HCT116 (cell line): ENCODE data around the gene SMPDL3B. TPM values are rescaled to one million over a fixed set of nuclear protein-coding genes. Genes with fewer than 3 reads are reported as not detected.
A peak's percentile ranks its signal among the peaks of the same experiment; 100 is the strongest.

ENCODE experiments used
- ATAC-seq: fragments of 200-7000 bp; cut with Tn5 transposase; 2 replicates; pipeline ENCODE4 v1.9.1; 2020; ENCODE audit warnings: mild to moderate bottlenecking, moderate library complexity
- BruUV-seq: library from RNA; stranded (reverse); fragments of 400-500 nt; replicated peaks from 2 replicates; lab custom pipeline; 2021; lab: Mats Ljungman, UMichigan
- CTCF ChIA-PET: fragments of 300-600 bp; sonication (Branson Sonifier 250); formaldehyde crosslinking; loops from one replicate; lab custom pipeline; 2021; ENCODE audit warnings: antibody characterized with exemption; lab: Charles Lee
- POLR2A ChIA-PET: fragments of 300-600, 350-600 bp; sonication (Branson Sonifier 250); formaldehyde crosslinking; loops from one replicate; lab custom pipeline; 2021; ENCODE audit warnings: antibody characterized with exemption; lab: Charles Lee
- RAD21 ChIA-PET, 2 experiments: fragments of 300-600 bp; sonication (Branson Sonifier 250); formaldehyde crosslinking; loops; one replicate each; lab custom pipeline; 2023; ENCODE audit warnings: low total read pairs in 2 of 2; ENCODE audit not compliant: uncharacterized antibody in 2 of 2, unreplicated experiment in 2 of 2, low non-redundant PET in 1 of 2; lab: Charles Lee
- DNase-seq: peaks from one replicate; pipeline ENCODE4 v3.0.0-alpha.2; 2010; ENCODE audit warnings: low read depth, low spot score
- H2AFZ ChIP-seq: fragments of 200-600 bp; shearing (Covaris generic), sonication (generic); 2 replicates; pipeline ENCODE4 v1.6.1; 2017; ENCODE audit warnings: low read depth, mixed run types, mixed read lengths, antibody characterized with exemption, low read length; ENCODE audit not compliant: poor library complexity, severe bottlenecking
- H3K27ac ChIP-seq: 2 replicates; pipeline ENCODE4 v1.5.1; 2012; ENCODE audit warnings: low read depth, low read length
- H3K27me3 ChIP-seq: fragments of 200-600 bp; sonication (generic); 2 replicates; pipeline ENCODE4 v1.6.1; 2016; ENCODE audit warnings: mixed run types, low read length, mixed read lengths; ENCODE audit not compliant: insufficient read depth
- H3K36me3 ChIP-seq, 2 experiments: fragments of 200-500 bp in 1 of 2; fragments of 200-600 bp in 1 of 2; sonication (Bioruptor generic) in 1 of 2; sonication (generic) in 1 of 2; 2 replicates each; pipeline versions ENCODE4 v1.5.1 to v1.6.1; 2014 to 2016; ENCODE audit warnings: low read length in 2 of 2, inconsistent platforms in 1 of 2, mixed read lengths in 1 of 2, mixed run types in 1 of 2; ENCODE audit not compliant: insufficient read depth in 2 of 2, control insufficient read depth in 1 of 2
- H3K4me1 ChIP-seq, 2 experiments: fragments of 200-600 bp in 1 of 2; sonication (generic) in 1 of 2; 2 replicates each; pipeline versions ENCODE4 v1.5.1 to v1.6.1; 2012 to 2017; ENCODE audit warnings: low read length in 2 of 2, inconsistent platforms in 1 of 2, mild to moderate bottlenecking in 1 of 2, mixed read lengths in 1 of 2, mixed run types in 1 of 2, moderate library complexity in 1 of 2; ENCODE audit not compliant: insufficient read depth in 2 of 2, control insufficient read depth in 1 of 2
- H3K4me2 ChIP-seq: fragments of 200-600 bp; sonication (generic); 2 replicates; pipeline ENCODE4 v1.6.1; 2017; ENCODE audit warnings: mixed run types, low read length, mixed read lengths
- H3K4me3 ChIP-seq, 2 experiments: fragments of 200-600 bp in 1 of 2; sonication (generic) in 1 of 2; replicated peaks in 1 of 2; 2 replicates each; pipeline ENCODE4 v1.5.1; 2011 to 2016; ENCODE audit warnings: low read length in 2 of 2, control low read depth in 1 of 2, low read depth in 1 of 2, mild to moderate bottlenecking in 1 of 2, mixed read lengths in 1 of 2, mixed run types in 1 of 2
- H3K79me2 ChIP-seq: fragments of 200-600 bp; sonication (generic); 2 replicates; pipeline ENCODE4 v1.6.1; 2017; ENCODE audit warnings: mild to moderate bottlenecking, mixed run types, low read length, moderate library complexity, mixed read lengths; ENCODE audit not compliant: insufficient read depth
- H3K9ac ChIP-seq: fragments of 200-600 bp; sonication (generic); 2 replicates; pipeline ENCODE4 v1.6.1; 2016; ENCODE audit warnings: low read length, mixed read lengths
- H3K9me2 ChIP-seq: fragments of 200-600 bp; sonication (generic), shearing (Covaris generic); 2 replicates; pipeline ENCODE4 v1.6.1; 2017; ENCODE audit warnings: mixed run types, mild to moderate bottlenecking, moderate library complexity; ENCODE audit not compliant: insufficient read depth
- H3K9me3 ChIP-seq, 2 experiments: fragments of 200-500 bp in 1 of 2; fragments of 200-600 bp in 1 of 2; sonication (Bioruptor generic) in 1 of 2; sonication (generic) in 1 of 2; 2 replicates each; pipeline ENCODE4 v1.6.1; 2014 to 2017; ENCODE audit warnings: low read length in 2 of 2, mixed read lengths in 2 of 2, inconsistent platforms in 1 of 2, low read depth in 1 of 2, mild to moderate bottlenecking in 1 of 2, mixed run types in 1 of 2, moderate library complexity in 1 of 2; ENCODE audit not compliant: control insufficient read depth in 1 of 2, insufficient read depth in 1 of 2
- H4K20me1 ChIP-seq: fragments of 200-600 bp; sonication (generic), shearing (Covaris generic); 2 replicates; pipeline ENCODE4 v1.6.1; 2017; ENCODE audit warnings: mixed run types, mild to moderate bottlenecking, moderate library complexity; ENCODE audit not compliant: insufficient read depth
- CBX3 ChIP-seq: IDR thresholded peaks from 2 replicates; pipeline ENCODE4 v1.6.1; 2012; ENCODE audit warnings: low read depth
- EZH2 ChIP-seq: fragments of 200-600 bp; sonication (generic); IDR thresholded peaks from 2 replicates; pipeline ENCODE4 v1.6.1; 2017; ENCODE audit warnings: antibody characterized with exemption, mixed run types
- EZH2phosphoT487 ChIP-seq: fragments of 200-600 bp; IDR thresholded peaks from 2 replicates; pipeline ENCODE4 v1.6.1; 2018; ENCODE audit warnings: antibody characterized with exemption, borderline replicate concordance
- FOSL1 ChIP-seq: IDR thresholded peaks from 2 replicates; pipeline ENCODE4 v1.6.1; 2012; ENCODE audit warnings: low read depth
- JUND ChIP-seq: IDR thresholded peaks from 2 replicates; pipeline ENCODE4 v1.6.1; 2012
- POLR2A ChIP-seq: IDR thresholded peaks from 2 replicates; pipeline ENCODE4 v1.7.0; 2011; ENCODE audit warnings: borderline replicate concordance; ENCODE audit not compliant: insufficient read depth, insufficient read length; ENCODE audit errors: extremely low read depth
- RAD21 ChIP-seq: IDR thresholded peaks from 2 replicates; pipeline ENCODE4 v1.6.1; 2012; ENCODE audit warnings: low read depth, mild to moderate bottlenecking
- SIN3A ChIP-seq: IDR thresholded peaks from 2 replicates; pipeline ENCODE4 v1.6.1; 2012; ENCODE audit warnings: low read depth
- SRF ChIP-seq: IDR thresholded peaks from 2 replicates; pipeline ENCODE4 v1.6.1; 2012; ENCODE audit warnings: low read depth
- YY1 ChIP-seq: IDR thresholded peaks from 2 replicates; pipeline ENCODE4 v1.6.1; 2011; ENCODE audit warnings: low read length, low read depth, moderate library complexity, mild to moderate bottlenecking; ENCODE audit not compliant: insufficient replicate concordance; ENCODE audit errors: extremely low read depth
- ZFX ChIP-seq: fragments of 450-650 bp; IDR thresholded peaks from 2 replicates; pipeline ENCODE4 v1.6.1; 2017
- intact Hi-C: fragments of 100-400 bp; cut with micrococcal nuclease; formaldehyde crosslinking; loops from 2 replicates; pipeline ENCODE4 v1.10.0; 2022
- total RNA-seq: library from RNA; stranded (reverse); gene quantifications from one replicate; pipeline ENCODE4 v1.2.1, GENCODE V29; 2021; ENCODE audit not compliant: unreplicated experiment
- TF ChIP-seq, protein P1 (sequence below): IDR thresholded peaks from 2 replicates; pipeline ENCODE4 v1.6.1; 2012
- TF ChIP-seq, protein P2 (sequence below): IDR thresholded peaks from 2 replicates; pipeline ENCODE4 v1.6.1; 2012
- TF ChIP-seq, protein P3 (sequence below): IDR thresholded peaks from 2 replicates; pipeline ENCODE4 v1.6.1; 2012; ENCODE audit warnings: low read depth
- TF ChIP-seq, protein P4 (sequence below): IDR thresholded peaks from 2 replicates; pipeline ENCODE4 v1.6.1; 2011; ENCODE audit warnings: mild to moderate bottlenecking, low read length, moderate library complexity; ENCODE audit not compliant: insufficient replicate concordance; ENCODE audit errors: extremely low read depth

Gene SMPDL3B
- total RNA-seq, 1 experiment from 2014 or later = 16.4 TPM

DNA sequence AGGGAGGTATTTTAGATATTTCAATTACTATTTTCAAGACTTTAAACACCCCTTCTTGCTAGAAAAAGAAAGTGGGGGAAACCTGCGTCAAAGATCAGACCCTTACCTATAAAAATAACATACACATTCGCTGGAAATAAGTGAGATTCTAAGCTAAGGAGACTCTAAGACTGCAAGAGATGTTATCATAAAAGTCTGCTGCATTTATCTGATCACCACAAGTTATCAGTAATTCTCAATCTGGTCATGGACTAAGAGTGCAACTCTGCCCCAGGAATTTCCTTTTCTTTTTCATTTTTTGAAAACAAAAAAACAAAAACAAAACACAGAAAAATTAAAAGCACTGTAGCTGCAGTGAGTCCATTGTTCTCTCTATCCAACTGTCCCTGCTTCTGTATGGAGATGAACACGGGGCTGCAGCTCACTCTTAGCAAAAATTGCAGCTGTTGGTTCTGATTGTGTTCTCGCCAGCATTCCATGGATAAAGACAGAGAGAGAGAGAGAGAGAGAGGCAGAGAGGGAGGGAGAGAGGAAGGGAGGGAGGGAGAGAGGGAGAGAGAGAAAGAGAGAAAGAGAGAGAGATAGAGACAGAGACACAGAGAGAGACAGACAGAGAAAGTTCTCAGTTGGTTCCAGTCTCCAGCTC is 39.1 kb downstream of the SMPDL3B start:
- Histone ChIP-seq H2AFZ (no peak overlapping the region), H3K9me3 (no peaks in the 10 kb centered on the region), H3K9ac (no peak overlapping the region), H3K27me3 (no peaks in the 10 kb centered on the region), H3K9me2 (no peaks in the 10 kb centered on the region), H3K27ac (no peak overlapping the region), H3K4me3 (no peak overlapping the region), H3K36me3 (peaks cover 0 to 2% of the 10 kb centered on the region in 2 experiments; a peak in 1 of 4 replicates), H4K20me1 (no peaks in the 10 kb centered on the region), H3K79me2 (no peaks in the 10 kb centered on the region), H3K4me1 (peaks cover 5 to 12% of the 10 kb centered on the region in 2 experiments), H3K4me2 (no peak overlapping the region)
- ChIA-PET POLR2A (no interaction called here), RAD21 (interaction anchor here in 1 of 2 experiments (0.7 kb wide), 1 partner anchor 60 kb away, joined by 3 read pairs; no protein-coding TSS in a partner anchor), CTCF (interaction anchor here (0.7 kb wide), 1 partner anchor 116 kb away, joined by 3 read pairs; no protein-coding TSS in a partner anchor)
- BruUV-seq = TSS peak; percentile 40
- ATAC-seq = no peak
- intact Hi-C loops = no loop called here
- no peak for DNase-seq
- TF ChIP-seq, protein P1, sequence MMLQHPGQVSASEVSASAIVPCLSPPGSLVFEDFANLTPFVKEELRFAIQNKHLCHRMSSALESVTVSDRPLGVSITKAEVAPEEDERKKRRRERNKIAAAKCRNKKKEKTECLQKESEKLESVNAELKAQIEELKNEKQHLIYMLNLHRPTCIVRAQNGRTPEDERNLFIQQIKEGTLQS = no peak
- no peak for TF ChIP-seq JUND
- TF ChIP-seq, protein P2, sequence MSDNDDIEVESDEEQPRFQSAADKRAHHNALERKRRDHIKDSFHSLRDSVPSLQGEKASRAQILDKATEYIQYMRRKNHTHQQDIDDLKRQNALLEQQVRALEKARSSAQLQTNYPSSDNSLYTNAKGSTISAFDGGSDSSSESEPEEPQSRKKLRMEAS = no peak
- no peak for TF ChIP-seq POLR2A
- TF ChIP-seq YY1 = no peak
- TF ChIP-seq, protein P3, sequence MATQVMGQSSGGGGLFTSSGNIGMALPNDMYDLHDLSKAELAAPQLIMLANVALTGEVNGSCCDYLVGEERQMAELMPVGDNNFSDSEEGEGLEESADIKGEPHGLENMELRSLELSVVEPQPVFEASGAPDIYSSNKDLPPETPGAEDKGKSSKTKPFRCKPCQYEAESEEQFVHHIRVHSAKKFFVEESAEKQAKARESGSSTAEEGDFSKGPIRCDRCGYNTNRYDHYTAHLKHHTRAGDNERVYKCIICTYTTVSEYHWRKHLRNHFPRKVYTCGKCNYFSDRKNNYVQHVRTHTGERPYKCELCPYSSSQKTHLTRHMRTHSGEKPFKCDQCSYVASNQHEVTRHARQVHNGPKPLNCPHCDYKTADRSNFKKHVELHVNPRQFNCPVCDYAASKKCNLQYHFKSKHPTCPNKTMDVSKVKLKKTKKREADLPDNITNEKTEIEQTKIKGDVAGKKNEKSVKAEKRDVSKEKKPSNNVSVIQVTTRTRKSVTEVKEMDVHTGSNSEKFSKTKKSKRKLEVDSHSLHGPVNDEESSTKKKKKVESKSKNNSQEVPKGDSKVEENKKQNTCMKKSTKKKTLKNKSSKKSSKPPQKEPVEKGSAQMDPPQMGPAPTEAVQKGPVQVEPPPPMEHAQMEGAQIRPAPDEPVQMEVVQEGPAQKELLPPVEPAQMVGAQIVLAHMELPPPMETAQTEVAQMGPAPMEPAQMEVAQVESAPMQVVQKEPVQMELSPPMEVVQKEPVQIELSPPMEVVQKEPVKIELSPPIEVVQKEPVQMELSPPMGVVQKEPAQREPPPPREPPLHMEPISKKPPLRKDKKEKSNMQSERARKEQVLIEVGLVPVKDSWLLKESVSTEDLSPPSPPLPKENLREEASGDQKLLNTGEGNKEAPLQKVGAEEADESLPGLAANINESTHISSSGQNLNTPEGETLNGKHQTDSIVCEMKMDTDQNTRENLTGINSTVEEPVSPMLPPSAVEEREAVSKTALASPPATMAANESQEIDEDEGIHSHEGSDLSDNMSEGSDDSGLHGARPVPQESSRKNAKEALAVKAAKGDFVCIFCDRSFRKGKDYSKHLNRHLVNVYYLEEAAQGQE = no peak
- no peak for TF ChIP-seq CBX3
- TF ChIP-seq EZH2phosphoT487 = no peak
- TF ChIP-seq, protein P4, sequence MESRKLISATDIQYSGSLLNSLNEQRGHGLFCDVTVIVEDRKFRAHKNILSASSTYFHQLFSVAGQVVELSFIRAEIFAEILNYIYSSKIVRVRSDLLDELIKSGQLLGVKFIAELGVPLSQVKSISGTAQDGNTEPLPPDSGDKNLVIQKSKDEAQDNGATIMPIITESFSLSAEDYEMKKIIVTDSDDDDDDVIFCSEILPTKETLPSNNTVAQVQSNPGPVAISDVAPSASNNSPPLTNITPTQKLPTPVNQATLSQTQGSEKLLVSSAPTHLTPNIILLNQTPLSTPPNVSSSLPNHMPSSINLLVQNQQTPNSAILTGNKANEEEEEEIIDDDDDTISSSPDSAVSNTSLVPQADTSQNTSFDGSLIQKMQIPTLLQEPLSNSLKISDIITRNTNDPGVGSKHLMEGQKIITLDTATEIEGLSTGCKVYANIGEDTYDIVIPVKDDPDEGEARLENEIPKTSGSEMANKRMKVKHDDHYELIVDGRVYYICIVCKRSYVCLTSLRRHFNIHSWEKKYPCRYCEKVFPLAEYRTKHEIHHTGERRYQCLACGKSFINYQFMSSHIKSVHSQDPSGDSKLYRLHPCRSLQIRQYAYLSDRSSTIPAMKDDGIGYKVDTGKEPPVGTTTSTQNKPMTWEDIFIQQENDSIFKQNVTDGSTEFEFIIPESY = no peak
- no peak for TF ChIP-seq FOSL1
- TF ChIP-seq SRF = no peak
- no peak for TF ChIP-seq ZFX
- no peak for TF ChIP-seq EZH2
- no peak for TF ChIP-seq RAD21
- TF ChIP-seq SIN3A = no peak
